ENCODE results near the gene CCDC88A.
"Not testable (repeated sequence)": the region's sequence is repeated elsewhere in the genome, so short reads cannot be mapped to it uniquely, and the experiment has no call there.

Gene CCDC88A

GRCh38 chr2:55296393-55296792 is 123.3 kb downstream of the CCDC88A start:
- no peak for DNase-seq

GRCh38 chr2:55283083-55283482 is 136.6 kb downstream of the CCDC88A start:
- no peak for DNase-seq

GRCh38 chr2:55282110-55282917 is 137.3 kb downstream of the CCDC88A start:
- DNase-seq: peak; percentile 73

GRCh38 chr2:55280851-55281546 is 138.7 kb downstream of the CCDC88A start:
- not testable (repeated sequence) for DNase-seq

- DNase-seq: not testable (repeated sequence)
Observed at GRCh38 chr2:55279859-55280424, 139.7 kb downstream of the CCDC88A start.

GRCh38 chr2:55279214-55279835 is 140.3 kb downstream of the CCDC88A start:
- DNase-seq: not testable (repeated sequence)

- no peak for DNase-seq
Observed at GRCh38 chr2:55277310-55277709, 142.3 kb downstream of the CCDC88A start.

- not testable (repeated sequence) for DNase-seq
Observed at GRCh38 chr2:55274346-55274745, 145.3 kb downstream of the CCDC88A start.

GRCh38 chr2:55269645-55269990 is 150.0 kb downstream of the CCDC88A start:
- DNase-seq: no peak

GRCh38 chr2:55268907-55269644 is 150.6 kb downstream of the CCDC88A start, which contains the start of gene MTIF2:
Gene MTIF2, minus strand, starts transcription at chr2:55269231. Its CDS starts 5,373 bp downstream, at chr2:55263858.
- peak; percentile 83 for DNase-seq

GRCh38 chr2:55268288-55268906 is 151.3 kb downstream of the CCDC88A start:
- DNase-seq: no peak

GRCh38 chr2:55259586-55259985 is 160.1 kb downstream of the CCDC88A start:
- DNase-seq: not testable (repeated sequence)

GRCh38 chr2:55252832-55253231 is 166.8 kb downstream of the CCDC88A start:
- no peak for DNase-seq

GRCh38 chr2:55247025-55247424 is 172.6 kb downstream of the CCDC88A start:
- no peak for DNase-seq

GRCh38 chr2:55245411-55245810 is 174.2 kb downstream of the CCDC88A start:
- DNase-seq: no peak

GRCh38 chr2:55242617-55243016 is 177.0 kb downstream of the CCDC88A start:
- DNase-seq: no peak

- not testable (repeated sequence) for DNase-seq
Observed at GRCh38 chr2:55241582-55241981, 178.1 kb downstream of the CCDC88A start.

- no peak for DNase-seq
Observed at GRCh38 chr2:55239656-55240222, 179.9 kb downstream of the CCDC88A start.
